ENCODE results near the gene SCAMP3. TPM values are rescaled to one million over a fixed set of nuclear protein-coding genes. Genes with fewer than 3 reads are reported as not detected.
A peak's percentile ranks its signal among the peaks of the same experiment; 100 is the strongest.
"Not testable (repeated sequence)": the region's sequence is repeated elsewhere in the genome, so short reads cannot be mapped to it uniquely, and the experiment has no call there.

Gene SCAMP3
- total and polyA plus RNA-seq, 8 donors: 45.8 to 85.3 (median 55.7) TPM

DNA sequence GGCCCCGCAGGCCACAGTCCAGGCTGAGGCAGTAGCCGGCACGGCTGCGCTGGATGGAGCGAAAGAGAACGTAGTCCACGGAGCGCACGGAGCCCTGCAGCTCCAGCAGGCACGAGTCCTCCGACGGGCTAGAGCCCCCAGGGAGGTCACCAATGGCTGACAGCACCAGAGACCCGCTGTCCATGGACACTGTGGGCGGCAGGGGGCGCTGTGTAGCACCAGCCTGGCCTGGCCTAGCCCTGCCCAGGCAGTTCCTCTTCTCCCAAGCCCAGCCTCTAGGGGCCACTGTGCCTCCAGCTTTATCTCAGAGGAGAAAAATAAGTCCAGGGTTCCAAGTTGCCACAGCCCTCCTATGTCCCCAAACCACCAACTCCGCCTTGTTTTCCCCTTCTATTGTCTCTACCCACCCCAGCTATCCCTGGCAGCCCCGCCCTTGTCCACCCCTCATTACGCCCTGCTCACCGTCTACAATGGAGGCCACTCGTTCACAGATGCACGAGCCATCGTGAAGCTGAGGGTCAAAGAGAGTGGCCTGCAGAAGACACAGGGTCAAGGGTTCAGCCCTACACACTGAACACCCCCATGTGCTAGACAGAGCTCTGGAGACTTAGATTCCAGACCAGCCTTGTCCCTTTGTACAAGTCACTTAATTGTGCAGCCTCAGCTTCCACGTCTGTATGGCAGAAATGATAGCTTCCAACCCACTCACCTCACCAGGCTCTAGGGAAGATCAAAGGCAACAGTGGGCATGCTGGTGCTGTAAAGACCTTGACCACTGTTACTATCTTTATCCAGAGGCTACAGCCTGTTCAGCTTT, 11.3 kb downstream of the SCAMP3 start:
- Histone ChIP-seq H3K27me3 (no peaks in the 10 kb centered on the region), H3K4me3 (peak overlapping the region in 1 of 2 donors; percentile 26), H3K9me3 (no peaks in the 10 kb centered on the region), H3K27ac (peak overlapping the region in 1 of 2 donors; percentile 42), H3K4me1 (peaks cover 21 to 37% of the 10 kb centered on the region in 2 donors), H3K36me3 (peaks cover 0 to 19% of the 10 kb centered on the region in 2 donors)
- ATAC-seq (peak; percentile 86), DNase-seq (peak; percentile 81 to 99 (median 94))
- TF ChIP-seq, protein P1, sequence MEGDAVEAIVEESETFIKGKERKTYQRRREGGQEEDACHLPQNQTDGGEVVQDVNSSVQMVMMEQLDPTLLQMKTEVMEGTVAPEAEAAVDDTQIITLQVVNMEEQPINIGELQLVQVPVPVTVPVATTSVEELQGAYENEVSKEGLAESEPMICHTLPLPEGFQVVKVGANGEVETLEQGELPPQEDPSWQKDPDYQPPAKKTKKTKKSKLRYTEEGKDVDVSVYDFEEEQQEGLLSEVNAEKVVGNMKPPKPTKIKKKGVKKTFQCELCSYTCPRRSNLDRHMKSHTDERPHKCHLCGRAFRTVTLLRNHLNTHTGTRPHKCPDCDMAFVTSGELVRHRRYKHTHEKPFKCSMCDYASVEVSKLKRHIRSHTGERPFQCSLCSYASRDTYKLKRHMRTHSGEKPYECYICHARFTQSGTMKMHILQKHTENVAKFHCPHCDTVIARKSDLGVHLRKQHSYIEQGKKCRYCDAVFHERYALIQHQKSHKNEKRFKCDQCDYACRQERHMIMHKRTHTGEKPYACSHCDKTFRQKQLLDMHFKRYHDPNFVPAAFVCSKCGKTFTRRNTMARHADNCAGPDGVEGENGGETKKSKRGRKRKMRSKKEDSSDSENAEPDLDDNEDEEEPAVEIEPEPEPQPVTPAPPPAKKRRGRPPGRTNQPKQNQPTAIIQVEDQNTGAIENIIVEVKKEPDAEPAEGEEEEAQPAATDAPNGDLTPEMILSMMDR (IDR thresholded peaks at IDR 0.05): peak; percentile 99 to 100
- intact Hi-C loops (cut with DNase I): no loop called here

DNA sequence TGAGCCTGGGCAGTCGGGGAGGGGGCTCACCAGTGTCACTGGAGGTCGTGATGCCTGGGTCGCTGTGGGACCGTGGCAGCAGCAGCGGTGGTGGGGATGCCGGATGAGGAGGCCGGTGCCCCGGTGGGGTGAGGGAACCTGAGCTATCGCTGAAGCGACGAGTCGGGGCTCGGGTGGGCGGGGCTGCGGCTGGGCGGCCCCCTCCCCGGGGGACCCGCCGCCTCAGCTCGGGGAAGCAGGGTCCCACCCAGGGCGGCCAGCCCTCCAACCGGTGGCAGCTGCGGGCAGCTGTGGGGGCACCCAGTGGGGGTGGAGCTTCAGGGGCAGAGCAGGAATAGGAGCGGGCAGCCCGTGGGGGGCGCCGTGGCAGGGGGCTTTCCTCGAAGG, 11.9 kb downstream of the SCAMP3 start:
- ATAC-seq: no peak
- intact Hi-C loops (cut with DNase I): no loop called here
- no peak for DNase-seq
- Histone ChIP-seq H3K4me3 (peak overlapping the region in 1 of 2 donors; percentile 26), H3K4me1 (peaks cover 21 to 36% of the 10 kb centered on the region in 2 donors), H3K9me3 (no peaks in the 10 kb centered on the region), H3K36me3 (peaks cover 0 to 19% of the 10 kb centered on the region in 2 donors), H3K27me3 (no peaks in the 10 kb centered on the region), H3K27ac (peak overlapping the region in 1 of 2 donors; percentile 42)
- TF ChIP-seq, protein P1 (IDR thresholded peaks at IDR 0.05): no peak

DNA sequence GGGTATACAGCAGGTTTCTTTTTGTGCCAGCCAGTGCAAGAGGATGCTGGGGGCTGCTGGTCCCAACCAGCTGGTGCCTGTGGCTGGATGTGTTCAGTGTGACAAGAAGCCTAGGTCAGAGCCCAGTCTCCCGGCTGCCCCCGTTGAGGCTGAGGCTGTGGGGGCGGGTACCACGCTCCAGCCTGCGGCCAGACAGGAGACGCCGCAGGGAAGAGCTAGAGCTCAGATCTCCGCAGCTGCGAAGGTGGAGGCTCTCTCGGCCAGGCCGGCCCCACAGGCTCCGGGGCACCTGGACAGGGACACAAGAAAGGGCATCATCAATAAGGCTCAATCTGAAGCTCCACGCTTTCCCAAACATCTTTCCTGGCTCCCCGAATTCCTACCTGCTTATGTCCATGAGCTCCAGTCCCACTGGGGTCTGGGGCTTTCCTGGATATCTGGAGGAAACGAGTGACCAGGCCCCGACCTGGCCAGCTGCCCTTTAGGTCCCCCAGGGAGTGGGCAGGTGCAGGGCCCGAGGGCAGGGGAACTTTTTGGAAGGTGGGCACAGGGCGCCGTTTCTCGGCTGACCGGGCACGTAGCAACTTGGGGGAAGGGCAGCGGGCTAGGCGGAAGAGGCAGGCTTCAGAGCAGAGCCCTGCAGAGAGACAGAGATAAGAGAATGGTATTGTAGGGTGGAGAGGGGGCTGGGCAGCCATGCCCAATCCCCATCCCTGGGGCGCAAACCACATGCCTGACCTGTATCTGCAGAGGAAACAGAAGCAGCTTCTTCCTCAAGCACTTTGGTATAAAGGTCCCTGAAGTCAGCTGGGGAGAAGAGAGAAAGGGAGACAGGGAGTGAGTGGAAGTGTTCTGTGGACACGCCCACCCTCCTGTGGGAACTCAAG, 14.2 kb downstream of the SCAMP3 start:
- intact Hi-C loops (cut with DNase I): no loop called here
- H3K9me3 ChIP-seq: no peaks in the 10 kb centered on the region
- ATAC-seq (no peak), DNase-seq (peak in 1 of 4 donors; percentile 75)
- TF ChIP-seq, protein P1 (IDR thresholded peaks at IDR 0.05): no peak
- H3K27ac ChIP-seq: no peak overlapping the region
- no peaks in the 10 kb centered on the region for H3K27me3 ChIP-seq
- H3K4me3 ChIP-seq: no peak overlapping the region
- H3K36me3 ChIP-seq: peaks cover 0 to 19% of the 10 kb centered on the region in 2 donors
- peaks cover 10 to 36% of the 10 kb centered on the region in 2 donors for H3K4me1 ChIP-seq

DNA sequence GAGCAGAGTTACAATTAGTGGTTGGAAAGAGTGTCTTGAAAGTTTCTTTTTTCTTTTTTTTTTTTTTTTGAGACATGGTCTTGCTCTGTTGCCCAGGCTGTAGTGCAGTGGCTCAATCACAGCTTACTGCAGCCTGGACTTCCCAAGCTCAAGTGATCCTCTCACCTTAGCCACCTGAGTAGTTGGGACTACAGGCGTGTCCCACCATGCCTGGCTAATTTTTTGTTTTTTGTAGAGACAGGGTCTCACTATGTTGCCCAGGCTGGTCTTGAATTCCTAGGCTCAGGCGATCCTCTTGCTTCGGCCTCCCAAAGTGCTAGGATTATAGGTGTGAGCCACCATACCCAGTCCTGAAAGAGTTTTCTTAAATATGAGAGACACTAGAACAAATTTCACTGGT, 15.4 kb downstream of the SCAMP3 start:
- DNase-seq; ATAC-seq; H3K27ac ChIP-seq; H3K9me3 ChIP-seq; H3K4me3 ChIP-seq; H3K27me3 ChIP-seq; intact Hi-C loops (cut with DNase I): not testable (repeated sequence)
- peaks cover 0 to 19% of the 10 kb centered on the region in 2 donors for H3K36me3 ChIP-seq
- peaks cover 10 to 47% of the 10 kb centered on the region in 2 donors for H3K4me1 ChIP-seq

DNA sequence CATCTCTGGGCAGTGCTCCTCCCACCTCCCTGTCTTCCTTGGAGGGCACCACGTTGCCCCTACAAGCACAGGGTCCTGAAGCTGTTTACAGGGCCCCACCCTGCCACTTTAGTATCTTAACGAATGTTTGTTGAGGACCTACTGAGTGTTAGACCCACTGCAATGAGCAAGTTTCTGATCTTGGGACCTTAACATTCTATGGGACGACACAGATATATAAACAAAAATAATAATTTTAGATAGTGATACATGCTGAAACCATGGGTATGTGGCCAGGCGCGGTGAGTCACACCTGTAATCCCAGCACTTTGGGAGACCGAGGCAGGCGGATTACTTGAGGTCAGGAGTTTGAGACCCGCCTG, 17.0 kb downstream of the SCAMP3 start:
- Histone ChIP-seq H3K4me1 (peaks cover 0 to 48% of the 10 kb centered on the region in 2 donors), H3K27me3 (no peaks in the 10 kb centered on the region), H3K4me3 (peak overlapping the region; percentile 53 to 56), H3K36me3 (peaks cover 0 to 19% of the 10 kb centered on the region in 2 donors), H3K27ac (peak overlapping the region; percentile 92 to 95), H3K9me3 (no peaks in the 10 kb centered on the region)
- no peak for DNase-seq
- no peak for ATAC-seq
- TF ChIP-seq, protein P1 (IDR thresholded peaks at IDR 0.05): no peak
- intact Hi-C loops (cut with DNase I): no loop called here
